ENCODE data around the gene ALDH1B1.

Gene ALDH1B1

GRCh38 chr9:38392235-38393127 lies at the start of gene ALDH1B1:
TSS of gene ALDH1B1 (plus strand) at chr9:38392702. CDS start at chr9:38395749, 3,047 bp downstream.
- DNase-seq, result peak; percentile 57

- no peak for DNase-seq
Observed at GRCh38 chr9:38343037-38343436, 49.5 kb upstream of the ALDH1B1 start.

GRCh38 chr9:38343552-38343951 lies 49.0 kb upstream of the ALDH1B1 start:
- no peak for DNase-seq

- no peak for DNase-seq
Observed at GRCh38 chr9:38344566-38345324, 47.8 kb upstream of the ALDH1B1 start.

GRCh38 chr9:38345851-38346755 lies 46.4 kb upstream of the ALDH1B1 start:
- DNase-seq, result no peak

GRCh38 chr9:38346811-38347210 lies 45.7 kb upstream of the ALDH1B1 start:
- no peak for DNase-seq

GRCh38 chr9:38347271-38347671 lies 45.2 kb upstream of the ALDH1B1 start:
- no peak for DNase-seq

- DNase-seq, result no peak
Observed at GRCh38 chr9:38347946-38348345, 44.6 kb upstream of the ALDH1B1 start.

- no peak for DNase-seq
Observed at GRCh38 chr9:38350529-38350928, 42.0 kb upstream of the ALDH1B1 start.

GRCh38 chr9:38352530-38353328 lies 39.8 kb upstream of the ALDH1B1 start:
- DNase-seq, result no peak

- DNase-seq, result no peak
Observed at GRCh38 chr9:38355115-38355514, 37.4 kb upstream of the ALDH1B1 start.

- no peak for DNase-seq
Observed at GRCh38 chr9:38355517-38356120, 36.9 kb upstream of the ALDH1B1 start.

GRCh38 chr9:38356851-38357250 lies 35.7 kb upstream of the ALDH1B1 start:
- no peak for DNase-seq

GRCh38 chr9:38357350-38358114 lies 35.0 kb upstream of the ALDH1B1 start:
- no peak for DNase-seq

GRCh38 chr9:38358390-38359296 lies 33.9 kb upstream of the ALDH1B1 start:
- no peak for DNase-seq

GRCh38 chr9:38359297-38359653 lies 33.2 kb upstream of the ALDH1B1 start:
- no peak for DNase-seq

- no peak for DNase-seq
Observed at GRCh38 chr9:38359689-38360385, 32.7 kb upstream of the ALDH1B1 start.

GRCh38 chr9:38360839-38361472 lies 31.5 kb upstream of the ALDH1B1 start:
- no peak for DNase-seq

GRCh38 chr9:38361473-38361850 lies 31.0 kb upstream of the ALDH1B1 start:
- no peak for DNase-seq

Measured in DMS 273 treated with DMSO at 0.1 percent for 48 hours (cell line).